Psoas muscle (tissue), 8 donors: ENCODE data around the gene RELL1. TPM values are rescaled to one million over a fixed set of nuclear protein-coding genes. Genes with fewer than 3 reads are reported as not detected.

Experiments used
- ATAC-seq, 4 donors: fragments of 200-7000 bp; cut with Tn5 transposase; one replicate each; pipeline ENCODE4 v1.9.1; 2020; ENCODE audit warnings: moderate library complexity in 3 of 4, mild to moderate bottlenecking in 2 of 4
- DNase-seq, 2 donors: peaks; one replicate each; pipeline ENCODE4 v3.0.0-alpha.2; 2020
- H3K27ac ChIP-seq: fragments of 200-600 bp; one replicate; pipeline ENCODE4 v1.8.0; 2022
- H3K27me3 ChIP-seq, 3 donors: fragments of 200-600 bp in 1 of 3; one replicate each; pipeline versions ENCODE4 v1.6.1 to v1.8.0; 2013 to 2022; ENCODE audit warnings: low read length in 2 of 3, mild to moderate bottlenecking in 2 of 3, moderate library complexity in 1 of 3; ENCODE audit not compliant: insufficient read depth in 3 of 3
- H3K36me3 ChIP-seq, 2 donors: fragments of 200-600 bp in 1 of 2; one replicate each; pipeline versions ENCODE4 v1.6.1 to v1.8.0; 2013 to 2022; ENCODE audit warnings: low read depth in 1 of 2, mild to moderate bottlenecking in 1 of 2, moderate library complexity in 1 of 2; ENCODE audit not compliant: insufficient read depth in 1 of 2
- H3K4me1 ChIP-seq: fragments of 200-600 bp; one replicate; pipeline ENCODE4 v1.8.0; 2022
- H3K4me3 ChIP-seq: fragments of 200-600 bp; one replicate; pipeline ENCODE4 v1.8.0; 2022; ENCODE audit warnings: mild to moderate bottlenecking
- H3K9me3 ChIP-seq: fragments of 200-600 bp; one replicate; pipeline ENCODE4 v1.8.0; 2022
- CTCF ChIP-seq: fragments of 200-600 bp; IDR thresholded peaks from one replicate; pipeline ENCODE4 v1.8.0; 2022; ENCODE audit warnings: antibody characterized with exemption
- WGBS, 3 donors: extraction: QIAGEN DNeasy Blood & Tissue Kit; methylation state at CpG; one replicate each; pipeline versions ENCODE4 v1.1.6 to v1.1.7; 2013; 5-methylcytosine and 5-hydroxymethylcytosine counted together
- intact Hi-C, 2 donors: fragments of 100-400 bp; cut with DNase I; formaldehyde crosslinking; loops; one replicate each; pipeline versions ENCODE4 v1.11.0 to v1.14.2; 2022
- polyA plus RNA-seq, 3 donors: library from polyadenylated mRNA; stranded (reverse); fragments of 200-250 nt; gene quantifications; one replicate each; pipeline ENCODE4 v1.2.3, GENCODE V29; 2013
- total RNA-seq, 4 donors: library from RNA; stranded (reverse); fragmentation: NEBNext Ultra II Directional in 2 of 4; extraction: Animal tissue kit (Norgen Biotek cat#: 25700) in 2 of 4; gene quantifications; one replicate each; pipeline versions ENCODE4 v1.2.1 to v1.2.4, GENCODE V29; 2021 to 2023
- donor health status: healthy with polysubstance abuse.
- donor health status: DM: no; HTN: no; CAD: no; lungs with moderate emphysema.
- donor health status: Bipolar disorder and iron deficiency.
- donor health status: healthy.
- donor health status: DM: yes; HTN: yes; CAD: no.
- donor health status: DM: no; HTN: no; CAD: no.
- donor health status: DM: no; HTN: no; CAD: no.
- donor health status: DM: yes; HTN: yes; CAD: no.

RELL1 gene
- total and polyA plus RNA-seq, 7 donors, result 2.3 to 35.7 (median 21.0) TPM

DNA sequence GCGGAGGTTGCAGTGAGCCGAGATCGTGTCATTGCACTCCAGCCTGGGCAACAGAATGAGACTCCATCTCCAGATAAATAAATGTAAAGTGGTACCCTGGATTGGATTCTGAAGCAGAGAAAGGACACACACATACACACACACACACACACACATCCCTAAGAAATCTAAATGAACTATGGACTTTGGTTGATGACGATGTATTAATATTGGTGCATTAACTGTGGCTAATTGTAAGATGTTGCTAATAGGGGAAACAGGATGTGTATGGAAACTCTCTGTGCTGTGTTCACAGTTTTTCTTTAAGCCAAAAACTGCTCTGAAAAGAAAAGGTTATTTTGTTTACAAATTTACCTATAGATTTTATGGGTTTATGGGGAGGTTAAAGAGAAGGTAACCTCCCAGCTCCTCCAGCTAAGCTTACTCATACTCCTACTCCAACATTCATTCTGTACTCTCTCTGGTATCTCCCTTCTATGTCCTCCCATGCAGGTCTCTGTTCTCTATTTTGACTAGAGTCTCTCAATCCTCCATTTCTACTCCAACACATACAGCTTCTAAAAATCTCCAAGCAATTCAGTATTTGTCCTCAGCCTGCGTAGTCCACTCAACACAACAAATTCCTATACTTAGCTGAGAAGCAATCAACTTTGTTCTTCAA lies 46.5 kb upstream of the RELL1 start:
- Histone ChIP-seq H3K4me1 (no peaks in the 10 kb centered on the region), H3K9me3 (no peaks in the 10 kb centered on the region), H3K27ac (no peak overlapping the region), H3K36me3 (no peaks in the 10 kb centered on the region), H3K27me3 (no peaks in the 10 kb centered on the region), H3K4me3 (no peak overlapping the region)
- no peak for TF ChIP-seq CTCF
- 92 to 94% (median 92%) methylated on average over 5 of the region's 5 CpGs for WGBS, 3 donors
- intact Hi-C loops, result no loop called here
- ATAC-seq, result no peak
- no peak for DNase-seq

DNA sequence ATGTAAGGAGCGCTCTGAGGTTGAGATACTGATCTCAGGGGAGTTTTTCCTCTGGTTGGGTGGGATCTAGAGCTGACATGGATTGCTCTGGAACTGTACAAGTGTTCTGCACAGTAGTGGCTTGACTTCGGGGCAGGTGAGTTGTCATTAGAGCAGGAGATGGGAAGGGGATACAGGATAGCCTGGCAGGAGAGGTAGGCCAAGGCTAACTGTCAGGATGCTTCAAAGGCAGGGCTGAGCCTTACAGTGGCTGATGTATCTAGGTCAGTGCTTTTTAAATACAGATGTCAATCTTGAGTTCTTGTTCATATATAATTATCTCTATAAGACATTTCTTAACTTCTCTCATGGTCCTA lies 43.5 kb upstream of the RELL1 start:
- Histone ChIP-seq H3K4me1 (no peaks in the 10 kb centered on the region), H3K36me3 (no peaks in the 10 kb centered on the region), H3K27me3 (no peaks in the 10 kb centered on the region), H3K4me3 (no peak overlapping the region), H3K9me3 (no peaks in the 10 kb centered on the region), H3K27ac (no peak overlapping the region)
- TF ChIP-seq CTCF, result no peak
- no peak for ATAC-seq
- WGBS, 3 donors, result 92 to 98% (median 96%) methylated on average over 2 of the region's 2 CpGs
- intact Hi-C loops, result no loop called here
- DNase-seq, result no peak

DNA sequence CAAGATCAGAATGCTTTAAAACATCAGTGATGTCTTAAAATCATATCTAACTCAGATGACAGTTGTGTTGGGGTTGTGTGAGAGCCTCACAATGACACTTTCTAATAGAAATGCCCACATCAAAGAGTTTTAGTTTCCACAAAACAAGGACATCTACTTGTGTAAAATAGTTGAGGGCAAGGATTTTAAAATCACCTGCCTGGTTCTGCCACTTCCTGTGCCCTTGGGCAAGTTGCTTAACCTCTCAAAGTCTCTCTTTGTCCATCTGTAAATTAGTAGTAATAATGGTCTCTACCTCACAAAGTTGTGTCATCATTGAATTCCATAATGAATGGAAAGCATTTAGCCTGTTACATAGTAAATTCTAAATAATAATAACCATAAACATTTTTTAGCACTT lies 41.9 kb upstream of the RELL1 start:
- no peak for TF ChIP-seq CTCF
- no peak overlapping the region for H3K4me3 ChIP-seq
- H3K27me3 ChIP-seq, result no peaks in the 10 kb centered on the region
- H3K4me1 ChIP-seq, result no peaks in the 10 kb centered on the region
- ATAC-seq (no peak), DNase-seq (no peak)
- no peaks in the 10 kb centered on the region for H3K36me3 ChIP-seq
- no peak overlapping the region for H3K27ac ChIP-seq
- H3K9me3 ChIP-seq, result no peaks in the 10 kb centered on the region
- intact Hi-C loops, result no loop called here

DNA sequence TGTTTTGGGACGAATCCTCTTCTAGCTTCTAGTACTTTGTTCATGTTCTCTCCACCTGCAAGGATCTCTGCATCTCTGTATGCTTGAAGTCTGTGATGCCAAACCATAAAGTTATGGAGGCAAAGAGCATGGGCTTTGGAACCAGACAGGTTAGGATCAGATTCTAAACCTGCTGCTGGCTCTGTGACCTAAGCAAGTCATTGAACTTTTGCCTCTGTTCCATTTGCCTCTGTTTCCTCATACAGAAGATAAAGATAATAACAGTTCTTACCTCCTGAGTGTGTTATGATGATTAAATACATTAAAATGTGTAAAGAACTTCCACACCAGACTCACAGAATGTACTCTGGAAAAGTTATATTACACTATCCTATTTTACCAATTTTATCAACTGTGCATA lies 41.5 kb upstream of the RELL1 start:
- DNase-seq, result no peak
- no peak for ATAC-seq
- no peak overlapping the region for H3K27ac ChIP-seq
- no peak for TF ChIP-seq CTCF
- intact Hi-C loops, result no loop called here
- WGBS, 3 donors, result 74 to 92% (median 88%) methylated on average over 1 of the region's 1 CpG
- no peaks in the 10 kb centered on the region for H3K4me1 ChIP-seq
- H3K4me3 ChIP-seq, result no peak overlapping the region
- H3K36me3 ChIP-seq, result no peaks in the 10 kb centered on the region
- H3K27me3 ChIP-seq, result no peaks in the 10 kb centered on the region
- no peaks in the 10 kb centered on the region for H3K9me3 ChIP-seq

DNA sequence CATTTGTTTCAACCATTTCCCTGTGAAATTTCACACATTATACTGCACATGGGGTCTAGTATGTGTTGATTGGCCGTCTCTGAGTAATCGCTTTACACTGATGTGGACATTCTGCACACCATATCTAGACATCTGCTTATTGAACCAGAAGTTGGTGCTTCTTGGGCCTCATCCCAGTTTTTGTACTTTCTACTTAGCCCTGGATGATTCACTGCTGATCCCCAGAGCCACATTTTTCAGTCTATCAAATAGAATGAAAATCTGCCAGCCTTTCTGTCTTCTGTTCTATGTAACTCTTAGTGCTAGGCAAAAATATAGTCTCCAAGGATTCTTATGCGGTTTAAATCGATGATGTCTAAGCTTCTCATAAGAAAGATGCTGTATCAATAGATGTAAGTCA lies 40.5 kb upstream of the RELL1 start:
- ATAC-seq (no peak), DNase-seq (no peak)
- no peak overlapping the region for H3K27ac ChIP-seq
- H3K36me3 ChIP-seq, result no peaks in the 10 kb centered on the region
- H3K4me3 ChIP-seq, result no peak overlapping the region
- H3K9me3 ChIP-seq, result no peaks in the 10 kb centered on the region
- intact Hi-C loops, result no loop called here
- H3K27me3 ChIP-seq, result no peaks in the 10 kb centered on the region
- WGBS, 3 donors, result 79 to 88% (median 86%) methylated on average over 4 of the region's 4 CpGs
- TF ChIP-seq CTCF, result no peak
- no peaks in the 10 kb centered on the region for H3K4me1 ChIP-seq
